ENCODE data around the gene GAK.
"Not testable (repeated sequence)": the region's sequence is repeated elsewhere in the genome, so short reads cannot be mapped to it uniquely, and the experiment has no call there.

The GAK gene

DNA sequence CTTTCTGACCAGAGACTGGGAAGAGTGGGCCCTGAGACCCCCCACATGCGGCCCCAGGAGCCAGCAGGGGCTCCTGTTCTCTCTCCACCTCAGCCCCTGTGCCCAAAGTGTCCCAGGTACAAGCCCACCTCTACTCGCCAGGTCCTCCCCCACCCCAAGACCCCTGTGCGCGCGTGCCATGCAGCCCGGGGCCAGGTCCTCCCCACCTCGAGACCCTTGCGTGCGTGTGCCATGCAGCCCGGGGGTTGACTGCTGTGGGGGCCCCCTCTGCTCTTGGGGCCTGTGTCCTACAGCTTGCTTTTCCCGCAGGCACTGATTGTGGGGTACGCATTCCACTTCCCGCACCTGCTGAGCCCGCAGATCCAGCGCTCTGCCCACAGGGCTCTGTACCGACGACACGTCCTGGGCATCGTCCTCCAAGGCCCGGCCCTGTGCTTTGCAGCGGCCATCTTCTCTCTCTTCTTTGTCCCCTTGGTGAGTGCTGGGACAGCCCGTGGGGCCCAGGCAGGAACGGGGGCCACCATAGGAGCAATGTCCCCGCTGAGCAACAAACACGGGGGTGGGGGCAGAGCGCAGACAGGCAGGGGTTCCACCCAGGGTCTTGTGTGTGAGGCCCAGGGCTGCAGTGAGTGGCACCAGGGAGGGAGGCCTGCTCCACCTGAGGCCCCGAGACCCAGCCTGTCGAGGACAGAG, 20.9 kb upstream of the GAK start:
- no peak for DNase-seq (ENCODE audit: low read depth)

DNA sequence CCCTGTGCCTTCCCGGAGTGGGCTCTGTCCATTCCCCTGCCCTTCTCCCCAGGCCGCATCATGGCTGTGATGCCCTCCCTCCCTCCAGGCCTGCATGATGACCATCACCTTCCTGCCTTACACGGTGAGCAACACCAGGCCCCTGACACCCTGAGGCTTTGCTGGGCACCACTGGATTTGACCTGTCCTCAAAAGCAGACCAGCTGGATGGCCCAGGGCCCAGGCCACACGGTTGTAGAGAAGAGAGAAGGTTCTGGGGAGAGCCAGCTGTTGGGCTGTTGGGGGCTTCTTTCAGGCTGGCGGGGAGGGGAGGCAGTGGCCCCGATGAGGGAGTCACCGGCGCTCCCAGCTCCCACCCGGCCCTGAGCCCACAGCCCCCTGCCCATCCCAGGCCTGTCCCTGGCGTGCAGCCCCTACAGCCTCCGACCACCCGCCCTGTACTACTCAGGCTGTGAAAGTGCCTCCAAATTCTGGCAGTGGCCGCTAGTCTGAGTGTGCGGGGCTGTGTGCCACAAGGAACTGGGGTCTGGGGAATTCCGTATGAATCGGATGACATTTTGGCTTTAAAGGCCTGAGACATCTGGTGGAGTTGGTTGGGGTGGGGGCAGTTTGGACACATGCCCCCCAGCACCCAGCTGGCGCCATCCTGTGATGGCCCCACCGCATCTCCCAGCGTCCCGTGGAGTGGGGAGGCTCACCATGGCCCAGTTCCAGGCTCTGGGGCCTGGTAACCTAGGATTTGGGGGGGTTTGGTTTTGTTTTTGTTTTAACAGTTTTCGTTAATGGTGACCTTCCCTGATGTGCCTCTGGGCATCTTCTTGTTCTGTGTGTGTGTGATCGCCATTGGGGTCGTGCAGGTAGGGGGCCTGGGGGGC, 19.7 kb upstream of the GAK start:
- no peak for DNase-seq (ENCODE audit: low read depth)

DNA sequence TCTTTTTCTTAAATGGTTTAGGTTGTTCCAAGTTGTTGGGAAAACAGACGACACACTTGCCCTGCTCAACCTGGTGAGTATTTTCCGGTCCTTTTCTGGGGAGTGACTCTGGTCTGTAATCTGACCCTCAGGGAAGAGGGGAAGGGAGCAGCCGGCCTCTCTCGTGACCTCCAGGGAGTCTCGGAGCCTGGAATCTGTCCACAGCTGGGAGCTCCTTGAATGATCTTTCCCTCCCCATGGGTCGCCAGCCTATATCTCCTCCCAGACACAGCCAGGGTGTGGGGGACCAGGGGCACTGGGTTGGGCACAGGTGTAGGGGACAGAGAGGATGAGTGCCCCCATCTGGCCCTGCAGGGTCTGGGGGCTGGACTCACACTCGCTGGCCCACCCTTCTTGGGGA, 19.1 kb upstream of the GAK start:
- no peak for DNase-seq (ENCODE audit: low read depth)

DNA sequence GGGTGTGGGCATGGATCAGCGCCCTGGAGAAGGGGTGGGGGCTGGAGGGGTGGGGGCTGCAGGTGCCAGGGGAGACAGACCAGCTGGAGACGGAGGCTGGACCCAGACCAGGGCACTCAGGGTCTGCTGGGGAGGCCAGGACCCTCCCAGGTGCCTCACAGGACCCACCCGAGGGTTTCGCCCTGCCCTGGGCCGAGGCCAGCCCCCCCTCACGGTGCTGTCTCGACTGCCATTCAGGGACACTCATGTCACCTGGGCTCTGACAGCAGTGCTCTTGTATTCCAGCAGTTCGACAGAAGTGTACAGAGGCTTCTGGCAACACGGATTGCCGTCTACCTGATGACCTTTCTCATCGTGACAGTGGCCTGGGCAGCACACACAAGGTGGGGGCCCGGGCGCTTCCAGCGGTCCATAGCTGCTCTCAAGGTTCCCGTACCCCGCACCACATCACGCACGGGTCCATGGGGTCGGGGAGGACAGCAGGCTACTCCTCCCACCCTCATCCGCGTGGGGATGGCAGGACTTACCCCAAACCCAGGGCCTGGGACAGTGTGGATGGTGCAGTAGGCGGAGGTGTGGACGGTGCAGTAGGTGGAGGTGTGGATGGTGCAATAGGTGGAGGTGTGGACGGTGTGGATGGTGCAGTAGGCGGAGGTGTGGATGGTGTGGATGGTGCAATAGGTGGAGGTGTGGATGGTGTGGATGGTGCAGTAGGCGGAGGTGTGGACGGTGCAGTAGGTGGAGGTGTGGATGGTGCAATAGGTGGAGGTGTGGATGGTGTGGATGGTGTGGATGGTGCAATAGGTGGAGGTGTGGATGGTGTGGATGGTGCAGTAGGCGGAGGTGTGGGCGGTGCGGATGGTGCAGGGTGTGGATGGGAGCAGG, 18.3 kb upstream of the GAK start:
- DNase-seq (ENCODE audit: low read depth): no peak

DNA sequence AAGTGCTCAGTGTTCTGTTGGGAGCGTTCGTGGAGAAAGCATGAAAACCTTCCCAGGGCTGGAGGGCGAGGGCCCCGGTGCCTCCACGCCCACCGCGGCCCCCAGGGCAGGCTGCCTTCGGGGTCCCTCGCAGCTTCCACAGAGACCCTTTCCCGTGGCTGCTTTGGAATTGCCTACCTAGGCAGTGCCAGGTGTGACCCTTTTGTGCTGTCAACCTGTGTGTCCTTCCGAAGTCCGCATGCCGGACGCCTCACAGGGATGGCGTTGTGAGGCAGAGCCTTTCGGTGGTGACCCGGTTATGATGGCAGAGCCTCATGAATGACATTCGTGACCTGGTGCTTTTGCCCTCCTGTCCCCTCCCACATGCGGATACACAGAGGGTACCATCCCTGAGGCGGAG, 17.5 kb upstream of the GAK start:
- DNase-seq (ENCODE audit: low read depth): no peak

DNA sequence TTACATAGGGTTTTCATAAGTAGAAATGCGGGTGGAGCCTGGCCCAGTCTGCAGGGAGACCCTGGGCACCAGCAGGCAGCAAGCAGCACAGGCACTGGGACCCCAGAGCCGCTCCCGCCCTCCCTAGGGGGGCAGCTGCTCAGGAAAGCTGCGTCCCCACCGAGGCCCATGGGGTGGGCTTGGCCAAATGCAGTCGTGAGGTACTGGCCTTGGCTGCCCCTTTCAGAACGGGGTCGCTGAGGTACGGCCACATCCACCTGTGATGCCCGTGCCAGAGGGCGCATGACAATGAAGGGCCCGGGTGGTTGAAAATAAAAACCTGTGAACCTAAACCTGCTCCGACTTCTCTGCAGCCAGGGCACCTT, 16.8 kb upstream of the GAK start:
- no peak for DNase-seq (ENCODE audit: low read depth)

DNA sequence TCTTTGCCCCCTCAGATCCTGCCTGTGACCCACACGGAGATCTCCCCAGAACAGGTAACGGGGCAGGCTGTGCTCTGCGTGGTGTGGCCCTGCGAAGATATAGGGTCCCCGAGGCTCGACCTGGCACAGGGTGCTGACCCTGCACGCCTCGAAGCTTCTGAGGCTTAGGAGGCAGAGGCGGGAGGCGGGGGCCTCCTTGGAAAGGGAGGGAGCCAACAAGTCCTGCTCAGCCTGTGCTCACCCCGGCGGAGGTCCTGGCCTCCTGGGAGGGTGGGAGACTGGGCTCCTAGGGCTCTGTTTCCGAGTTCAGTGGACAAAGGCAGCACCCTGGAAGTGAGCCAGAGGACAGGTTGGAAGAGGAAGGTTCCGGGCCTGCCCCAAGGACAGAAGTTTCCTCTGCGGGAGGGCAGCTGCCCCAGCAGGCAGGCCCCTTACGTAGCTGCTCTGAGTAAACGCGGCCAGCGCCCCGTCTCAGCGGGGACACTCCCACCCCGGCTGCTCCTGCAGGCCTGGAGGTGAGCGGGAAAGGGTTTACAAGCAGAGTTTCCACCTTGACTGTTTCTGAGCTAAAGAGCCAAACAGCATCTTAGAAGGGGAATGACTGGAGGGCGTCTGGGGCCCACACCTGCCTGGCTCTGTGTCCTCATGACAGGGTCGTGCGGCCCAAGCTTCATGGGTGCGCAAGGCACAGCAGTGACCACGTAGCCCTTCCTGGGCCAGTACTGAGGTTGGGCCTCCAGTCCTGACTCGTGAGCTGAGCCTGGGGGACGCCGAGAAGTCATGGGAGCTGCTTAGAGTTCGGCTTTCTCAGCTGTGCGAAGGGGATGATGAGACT, 16.2 kb upstream of the GAK start:
- DNase-seq (ENCODE audit: low read depth): no peak

DNA sequence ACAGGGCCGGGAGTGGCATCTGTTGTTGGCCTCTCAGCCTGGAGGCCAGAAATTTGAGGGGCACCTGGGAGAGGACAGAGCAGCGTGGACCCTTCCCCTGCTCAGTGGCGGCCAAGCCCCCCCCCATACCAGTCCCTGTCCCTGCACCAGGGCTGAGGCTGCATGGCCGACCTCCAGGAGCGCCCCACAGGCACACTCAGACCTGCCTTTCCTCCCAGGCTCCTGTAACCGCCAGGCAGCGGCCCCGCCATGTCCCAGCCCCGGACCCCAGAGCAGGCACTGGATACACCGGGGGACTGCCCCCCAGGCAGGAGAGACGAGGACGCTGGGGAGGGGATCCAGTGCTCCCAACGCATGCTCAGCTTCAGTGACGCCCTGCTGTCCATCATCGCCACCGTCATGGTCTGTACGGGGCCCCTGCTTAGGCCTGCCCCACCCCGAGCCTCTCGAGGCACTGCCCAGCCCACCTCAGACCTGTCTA, 15.4 kb upstream of the GAK start:
- no peak for DNase-seq (ENCODE audit: low read depth)

DNA sequence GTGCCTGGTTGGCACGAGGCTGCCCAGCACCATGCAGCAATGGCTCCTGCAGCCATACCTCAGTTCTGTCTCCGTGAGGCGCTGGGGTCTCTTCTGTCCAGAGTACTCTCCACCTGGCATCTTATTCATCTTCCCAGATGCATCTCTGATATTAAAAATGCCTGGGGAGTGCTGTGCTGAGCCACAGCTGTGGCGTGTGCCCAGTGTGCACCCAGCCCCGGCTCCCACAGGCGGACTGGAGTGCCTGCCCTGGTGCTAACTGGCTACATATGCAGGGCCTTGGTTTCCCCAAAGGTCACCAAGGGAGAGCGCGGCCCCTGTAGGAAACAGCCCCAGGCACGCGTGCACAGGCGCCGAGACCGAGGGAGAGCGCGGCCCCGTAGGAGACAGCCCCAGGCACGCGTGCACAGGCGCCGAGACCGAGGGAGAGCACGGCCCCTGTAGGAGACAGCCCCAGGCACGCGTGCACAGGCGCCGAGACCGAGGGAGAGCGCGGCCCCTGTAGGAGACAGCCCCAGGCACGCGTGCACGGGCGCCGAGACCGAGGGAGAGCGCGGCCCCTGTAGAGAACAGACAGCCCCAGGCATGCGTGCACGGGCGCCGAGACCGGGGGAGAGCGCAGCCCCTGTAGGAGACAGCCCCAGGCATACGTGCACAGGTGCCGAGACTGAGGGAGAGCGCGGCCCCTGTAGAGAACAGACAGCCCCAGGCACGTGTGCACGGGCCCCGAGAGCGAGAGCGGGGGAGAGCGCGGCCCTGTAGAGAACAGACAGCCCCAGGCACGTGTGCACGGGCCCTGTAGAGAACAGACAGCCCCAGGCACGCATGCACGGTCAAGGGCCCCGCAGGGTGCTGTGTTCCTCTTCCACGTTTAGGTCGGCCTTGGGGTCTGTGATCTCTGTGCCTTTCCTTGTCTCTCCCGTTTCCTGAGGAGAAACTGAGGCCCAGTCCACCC, 14.7 kb upstream of the GAK start:
- no peak for DNase-seq (ENCODE audit: low read depth)

DNA sequence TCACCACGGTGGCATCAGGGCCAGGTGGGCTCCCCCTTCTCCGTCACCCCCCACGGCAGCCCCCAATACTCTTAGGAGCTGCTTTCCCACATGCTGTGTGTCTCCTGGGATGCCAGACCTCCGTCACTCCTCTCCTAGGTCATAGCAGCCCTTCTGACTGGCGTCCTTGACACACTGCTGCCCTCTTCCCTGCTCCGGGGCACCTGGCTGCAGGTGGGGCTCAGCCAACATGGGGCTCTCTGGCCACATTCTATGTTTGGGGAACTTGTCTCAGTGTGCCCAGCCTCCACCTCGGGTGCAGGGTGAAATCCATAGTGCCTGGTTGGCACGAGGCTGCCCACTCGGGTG, 14.0 kb upstream of the GAK start:
- no peak for DNase-seq (ENCODE audit: low read depth)

DNA sequence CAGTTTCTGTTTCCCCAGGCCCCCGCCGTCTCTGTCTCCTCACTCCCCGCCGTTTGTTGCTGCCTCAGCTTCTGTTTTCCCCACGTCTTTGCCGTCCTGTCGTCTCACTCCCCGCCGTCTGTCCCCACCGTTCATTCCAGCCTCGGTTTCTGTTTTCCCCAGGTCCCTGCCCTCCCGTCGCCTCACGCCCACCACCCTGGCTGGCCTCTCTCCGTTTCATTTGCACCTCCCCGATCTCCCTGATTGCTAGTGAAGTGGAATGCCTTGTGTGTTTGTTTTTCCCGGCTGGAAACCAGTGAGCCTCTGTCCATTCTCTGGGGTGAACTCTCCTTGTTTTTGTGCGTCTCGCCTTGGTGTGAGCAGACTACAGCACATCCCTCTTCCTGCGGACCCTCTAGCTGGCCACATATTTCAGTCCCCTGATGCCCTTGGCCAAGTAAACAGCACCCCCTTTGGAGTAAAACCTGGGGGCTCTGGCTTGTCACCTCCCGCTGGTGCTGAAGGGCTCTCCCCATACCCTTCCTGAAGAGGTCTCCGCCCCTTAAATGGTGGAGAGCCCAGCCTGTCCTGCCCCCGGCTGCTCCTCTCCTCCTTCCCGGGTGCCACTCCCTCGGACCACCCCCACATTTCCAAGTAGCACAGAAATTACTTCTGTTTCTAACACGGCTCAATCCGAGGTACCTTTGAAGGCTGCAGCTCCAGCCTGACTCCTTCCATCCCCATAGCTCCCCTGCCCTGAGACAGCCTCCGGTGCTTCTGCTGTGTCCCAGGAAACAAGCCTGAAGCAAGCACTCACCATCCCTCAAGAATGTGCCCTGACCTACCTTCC, 13.4 kb upstream of the GAK start:
- no peak for DNase-seq (ENCODE audit: low read depth)

DNA sequence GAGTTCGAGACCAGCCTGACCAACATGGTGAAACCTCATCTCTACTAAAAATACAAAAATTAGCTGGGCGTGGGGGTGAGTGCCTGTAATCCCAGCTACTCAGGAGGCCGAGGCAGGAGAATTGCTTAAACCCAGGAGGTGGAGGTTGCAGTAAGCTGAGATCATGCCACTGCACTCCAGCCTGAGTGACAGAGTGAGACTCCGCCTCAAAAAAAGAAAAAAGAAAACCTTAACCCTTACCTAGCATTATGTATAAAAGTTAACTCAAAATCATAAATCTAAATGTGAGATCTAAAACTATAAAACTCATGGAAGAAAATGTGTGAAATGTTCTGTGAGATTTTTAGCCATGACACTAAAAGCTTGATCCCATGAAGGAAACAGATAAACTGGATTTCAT, 7.4 kb upstream of the GAK start:
- not testable (repeated sequence) for DNase-seq (ENCODE audit: low read depth)

DNA sequence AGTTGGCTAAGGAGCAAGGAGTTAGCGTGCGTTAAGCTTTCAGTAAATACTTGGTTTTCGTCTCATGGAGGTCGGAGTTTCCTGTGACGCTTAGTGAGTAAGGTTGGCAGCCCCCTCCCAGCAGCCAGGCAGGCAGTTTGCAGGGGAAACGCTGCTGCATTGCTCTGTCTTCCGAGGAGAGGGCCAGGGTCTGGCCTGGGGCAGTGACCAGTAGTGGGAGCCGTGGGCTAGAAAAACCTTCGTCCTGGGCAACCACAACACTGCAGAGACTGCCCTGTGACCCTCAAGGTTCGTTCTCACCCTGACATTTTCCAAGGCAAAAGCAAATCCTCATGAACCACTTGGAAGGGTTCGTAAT, 576 bp upstream of the GAK start:
- DNase-seq (ENCODE audit: low read depth): no peak

DNA sequence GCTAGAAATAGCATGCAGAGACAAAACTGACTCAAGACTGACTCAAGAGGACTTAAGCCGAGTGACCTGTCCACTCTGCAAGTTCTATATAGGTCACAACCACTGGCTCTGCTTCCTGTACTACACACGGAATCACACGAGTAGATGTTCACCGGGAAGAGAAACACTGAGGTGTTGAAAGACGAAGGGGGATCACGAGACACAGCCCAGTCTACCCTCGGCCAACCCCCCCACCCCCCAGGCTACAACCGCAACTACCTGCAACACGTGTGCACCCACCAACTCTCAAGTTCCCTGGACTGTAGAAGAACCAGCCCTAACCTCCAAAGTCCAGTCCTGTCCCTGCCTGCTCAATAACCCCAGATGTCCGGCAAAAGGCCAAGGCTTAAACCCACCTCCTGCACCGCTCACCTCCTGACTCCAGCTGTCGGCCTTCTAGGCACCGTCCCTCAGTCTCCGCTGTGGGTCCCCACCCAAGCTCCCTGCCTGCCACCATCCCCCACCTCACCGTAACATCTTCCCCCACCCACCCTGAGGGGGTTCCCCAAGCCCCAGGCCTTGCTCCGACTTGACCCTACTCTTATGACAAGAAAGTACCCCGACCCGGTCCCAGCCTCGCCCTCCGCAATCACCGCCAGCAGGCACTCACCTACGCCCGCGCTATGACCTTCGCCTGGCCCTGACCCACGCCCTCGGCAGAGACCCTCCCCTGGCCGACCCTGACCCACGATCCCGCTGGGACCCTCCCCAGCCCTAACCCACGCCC, 739 bp downstream of the GAK start:
- no peak for DNase-seq (ENCODE audit: low read depth)

DNA sequence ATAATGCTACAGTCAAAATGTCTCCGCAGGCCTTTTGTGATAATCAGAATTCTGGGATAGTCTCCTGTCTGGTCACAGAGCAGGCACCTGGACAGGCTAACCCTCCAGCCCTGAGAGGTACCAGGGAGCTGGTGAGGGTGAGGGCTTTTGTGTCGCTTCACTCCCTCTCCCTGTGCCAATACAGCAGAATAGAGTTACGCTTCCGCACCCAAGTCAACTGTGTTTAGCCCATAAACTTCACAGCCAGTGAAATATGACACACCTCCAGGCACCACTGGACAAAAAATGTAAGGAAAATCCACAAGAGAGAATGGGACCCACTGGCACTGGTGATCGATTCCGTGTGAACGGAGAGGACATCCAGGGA, 1.3 kb downstream of the GAK start:
- no peak for DNase-seq (ENCODE audit: low read depth)

DNA sequence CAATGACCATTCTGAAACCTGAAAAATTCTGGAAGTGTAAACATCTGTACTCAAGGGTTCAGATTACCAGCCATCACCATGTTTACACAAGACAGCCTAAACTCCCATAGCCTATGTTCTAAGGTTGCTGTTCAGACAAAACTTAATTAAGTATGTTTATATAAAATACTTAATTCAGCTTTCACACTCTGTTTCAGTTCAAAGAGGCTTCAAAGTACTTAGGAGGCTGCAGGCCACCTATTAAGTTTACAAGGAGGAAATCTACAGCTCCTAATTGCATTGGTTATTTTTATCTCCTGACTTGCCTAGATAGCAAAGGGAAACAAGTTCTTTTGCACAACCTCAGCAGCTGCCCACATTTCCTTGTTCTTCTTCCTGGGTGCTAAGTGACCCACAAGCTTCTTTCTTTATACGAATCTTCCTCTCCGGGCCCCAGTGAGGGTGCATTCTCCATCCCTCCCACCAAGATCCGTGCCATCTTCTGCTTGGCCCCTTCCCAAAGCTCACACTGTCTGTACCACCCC, 2.0 kb downstream of the GAK start:
- DNase-seq (ENCODE audit: low read depth): no peak

DNA sequence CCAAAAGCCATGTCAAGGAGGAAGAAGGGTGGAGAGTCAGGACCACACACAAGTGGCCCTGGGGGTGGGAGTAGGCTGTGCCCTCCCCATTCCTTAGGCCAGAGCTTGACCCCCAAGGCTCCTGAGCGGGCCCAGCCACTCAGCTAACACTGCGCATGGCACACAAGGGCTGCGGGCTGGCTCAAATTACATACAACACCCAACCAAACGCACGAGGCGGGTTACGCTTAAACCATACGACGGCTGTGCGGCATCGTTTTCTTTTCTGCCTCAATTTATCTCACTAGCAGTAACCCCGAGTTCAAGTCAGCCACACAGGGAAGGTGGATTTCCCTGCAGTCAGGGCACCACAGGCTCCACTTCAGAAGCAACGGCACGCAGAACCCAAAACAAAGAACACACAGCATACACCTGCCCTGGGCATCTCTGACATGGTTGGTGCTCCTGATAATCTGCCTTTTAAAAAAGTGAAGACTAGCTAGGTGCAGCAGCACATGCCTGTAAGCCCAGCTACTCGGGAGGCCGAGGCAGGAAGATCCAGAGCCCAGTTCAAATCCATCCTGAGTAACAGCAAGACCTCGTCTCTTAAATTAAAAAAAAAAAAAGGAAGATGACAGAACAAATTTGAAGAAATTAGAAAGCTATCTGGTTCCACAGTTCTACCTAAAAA, 2.9 kb downstream of the GAK start:
- DNase-seq (ENCODE audit: low read depth): no peak

DNA sequence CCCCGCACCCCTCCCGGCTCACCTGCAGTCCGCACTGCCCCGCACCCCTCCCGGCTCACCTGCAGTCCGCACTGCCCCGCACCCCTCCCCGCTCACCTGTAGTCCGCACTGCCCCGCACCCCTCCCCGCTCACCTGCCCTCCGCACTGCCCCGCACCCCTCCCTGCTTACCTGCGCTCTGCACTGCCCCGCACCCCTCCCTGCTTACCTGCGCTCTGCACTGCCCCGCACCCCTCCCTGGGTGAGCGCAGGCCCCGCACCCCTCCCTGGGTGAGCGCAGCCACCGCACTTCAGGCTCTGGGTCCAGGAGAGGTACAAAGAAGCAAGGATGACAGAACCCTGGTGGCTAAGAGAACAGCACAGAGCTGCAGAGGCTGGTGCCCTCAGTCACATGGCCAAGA, 4.5 kb downstream of the GAK start:
- DNase-seq (ENCODE audit: low read depth): not testable (repeated sequence)
